GM15510 (cell line): ENCODE results near the gene SULT4A1.

Experiments
- POLR2A ChIP-seq: IDR thresholded peaks from 3 replicates; pipeline ENCODE4 v1.6.1; 2011; ENCODE audit warnings: borderline replicate concordance; ENCODE audit not compliant: insufficient read length; ENCODE audit errors: extremely low read depth

SULT4A1 gene

DNA sequence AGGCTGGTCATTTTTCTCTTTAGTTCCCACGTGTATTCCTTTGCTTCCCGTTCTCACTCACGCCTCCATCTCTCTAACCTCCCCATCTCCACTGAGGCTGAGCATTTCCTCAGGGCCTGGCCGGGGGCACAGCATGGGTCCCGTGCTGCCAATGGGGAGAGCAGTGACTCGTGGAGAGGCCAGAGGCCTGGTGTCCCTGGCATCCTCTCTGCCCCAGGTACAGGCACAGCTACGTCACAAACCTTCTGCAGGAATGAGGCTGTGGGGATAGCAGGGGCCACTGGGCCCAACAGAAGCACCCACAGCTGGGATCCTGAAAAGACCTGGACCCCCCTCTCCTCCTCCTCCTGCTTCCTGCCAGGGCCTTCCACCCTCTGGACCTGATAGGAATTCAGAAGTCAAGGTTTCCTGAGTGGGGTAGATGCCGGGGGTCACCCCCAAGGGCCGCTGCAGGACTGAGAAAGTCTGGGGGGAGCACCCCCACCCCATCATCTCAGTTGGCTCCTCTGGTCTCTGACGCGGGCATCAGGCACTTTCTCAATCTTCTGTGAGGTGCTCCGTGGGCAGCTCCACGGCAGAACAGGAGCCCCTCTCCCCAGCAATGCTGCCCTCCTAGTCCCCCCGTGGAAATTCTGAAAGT lies 17.7 kb upstream of the SULT4A1 start:
- TF ChIP-seq POLR2A: no peak

GRCh38 chr22:43878831-43879550 lies 16.7 kb upstream of the SULT4A1 start:
- no peak for TF ChIP-seq POLR2A

DNA sequence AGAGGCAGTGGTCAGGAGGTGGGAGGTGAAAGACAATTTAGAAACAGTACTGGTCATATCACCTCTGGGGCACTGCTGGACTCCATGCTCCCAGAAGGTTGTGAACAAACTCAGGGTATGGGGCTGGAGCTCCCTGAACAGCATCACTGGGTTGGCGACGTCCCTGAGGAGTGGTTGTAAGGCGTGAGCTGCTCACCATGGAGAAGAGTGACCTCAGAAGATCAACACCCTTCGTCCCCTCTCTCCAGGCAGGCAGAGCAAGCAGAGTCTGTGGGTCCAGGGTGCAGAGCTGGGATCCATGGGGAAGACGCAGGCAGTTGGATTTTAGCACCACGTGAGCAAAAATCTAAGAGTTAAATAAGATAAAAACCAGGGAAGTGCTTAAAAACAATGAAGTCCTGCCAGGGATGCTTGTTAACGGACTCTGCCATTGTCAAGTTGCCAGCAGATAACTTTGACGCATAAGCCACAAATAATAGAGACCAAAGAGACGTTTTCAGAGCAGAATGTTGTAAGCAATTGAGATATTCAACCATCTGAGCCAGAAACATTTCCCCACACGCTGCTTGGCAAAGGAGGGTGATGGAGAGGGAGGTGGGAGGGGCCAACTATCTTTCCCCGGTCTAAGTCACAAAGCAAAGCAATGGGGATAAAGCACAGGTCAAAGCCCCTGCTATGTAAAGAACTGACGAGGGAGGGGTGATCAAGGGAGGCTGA lies 15.9 kb upstream of the SULT4A1 start:
- TF ChIP-seq POLR2A: no peak

DNA sequence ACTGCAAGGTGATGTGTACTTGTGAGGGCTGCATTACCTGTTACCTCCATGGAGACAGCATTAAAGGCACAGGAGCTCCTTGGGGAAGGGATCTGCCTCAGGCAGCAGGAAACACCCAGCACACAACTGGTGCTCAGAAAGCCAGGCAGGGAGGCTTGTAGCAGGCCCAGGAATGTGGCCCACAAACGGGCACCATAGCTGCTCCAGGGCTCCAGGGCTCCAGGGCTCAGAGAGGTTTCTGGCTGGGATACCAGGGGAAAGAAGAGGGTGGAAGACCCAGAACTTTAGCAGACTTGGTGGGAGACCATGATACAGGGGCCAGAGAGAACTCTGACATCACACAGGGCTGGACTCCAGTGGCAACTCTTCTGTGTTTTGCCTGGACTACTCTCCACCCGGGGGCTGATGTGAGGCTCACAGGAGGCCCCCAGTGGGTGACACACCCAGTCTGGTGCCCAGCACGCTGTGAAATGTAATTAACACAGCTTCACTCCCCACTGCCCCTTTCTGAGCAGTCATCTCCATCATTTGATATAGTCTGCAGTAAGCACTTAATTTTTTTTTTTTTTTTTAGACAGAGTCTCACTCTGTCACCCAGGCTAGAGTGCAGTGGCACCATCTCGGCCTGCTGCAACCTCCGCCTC lies 14.7 kb upstream of the SULT4A1 start:
- TF ChIP-seq POLR2A: no peak

DNA sequence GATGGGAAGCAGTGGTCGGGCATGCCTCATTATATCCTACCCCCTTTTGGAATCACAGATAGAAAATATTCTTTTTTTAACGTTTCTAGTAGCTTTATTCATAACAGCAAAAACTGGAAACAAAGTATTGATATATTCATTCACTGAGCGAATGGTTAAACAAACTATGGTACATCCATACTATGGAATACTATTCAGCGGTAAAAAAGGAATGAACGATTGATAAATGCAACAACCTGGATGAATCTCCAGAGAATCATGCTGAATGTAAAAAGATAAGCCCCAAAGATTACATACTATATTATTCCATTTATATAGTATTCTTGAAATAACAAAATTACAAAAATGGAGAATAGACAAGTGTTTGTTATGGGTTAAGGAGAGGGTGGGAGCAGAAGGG lies 7.5 kb upstream of the SULT4A1 start:
- no peak for TF ChIP-seq POLR2A

DNA sequence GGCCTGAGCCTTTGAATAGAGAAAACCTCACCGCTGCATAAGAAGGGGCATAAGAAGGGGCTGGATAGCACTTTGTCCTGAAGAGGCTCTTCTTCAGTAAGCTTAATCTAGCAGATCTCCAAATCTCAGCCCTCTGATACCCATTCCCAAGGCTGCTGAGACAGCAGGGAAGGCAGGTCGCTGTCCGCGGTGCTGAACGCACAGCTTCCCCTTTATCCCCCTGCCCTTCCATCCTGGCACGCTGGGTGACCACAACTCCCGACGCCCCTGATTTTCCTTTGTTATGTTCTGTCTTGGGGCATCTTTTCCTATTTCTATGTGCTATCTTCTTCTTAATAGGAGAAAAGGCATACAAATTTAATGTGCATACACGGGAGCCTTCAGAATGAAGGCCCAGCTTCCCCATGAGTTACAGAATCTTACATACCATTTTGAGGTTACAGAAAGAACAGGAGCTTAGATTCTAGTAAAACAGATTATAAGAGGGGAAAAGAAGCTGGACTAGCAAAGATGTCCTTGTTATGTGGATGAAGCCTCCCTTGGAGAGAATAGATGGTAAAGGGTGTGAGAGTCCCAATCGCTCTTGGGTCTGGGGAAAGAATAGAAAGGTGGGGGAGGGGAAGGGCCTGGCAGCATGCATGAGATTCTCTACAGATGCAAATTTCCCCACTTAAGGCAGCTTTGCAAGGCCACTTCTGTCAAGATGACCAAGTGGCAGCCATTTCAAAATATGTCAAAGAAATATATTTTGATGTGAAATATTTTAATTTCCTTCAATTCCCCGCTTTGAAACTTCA lies 5.7 kb upstream of the SULT4A1 start:
- no peak for TF ChIP-seq POLR2A

GRCh38 chr22:43862882-43863202 lies 529 bp upstream of the SULT4A1 start:
- TF ChIP-seq POLR2A: no peak

DNA sequence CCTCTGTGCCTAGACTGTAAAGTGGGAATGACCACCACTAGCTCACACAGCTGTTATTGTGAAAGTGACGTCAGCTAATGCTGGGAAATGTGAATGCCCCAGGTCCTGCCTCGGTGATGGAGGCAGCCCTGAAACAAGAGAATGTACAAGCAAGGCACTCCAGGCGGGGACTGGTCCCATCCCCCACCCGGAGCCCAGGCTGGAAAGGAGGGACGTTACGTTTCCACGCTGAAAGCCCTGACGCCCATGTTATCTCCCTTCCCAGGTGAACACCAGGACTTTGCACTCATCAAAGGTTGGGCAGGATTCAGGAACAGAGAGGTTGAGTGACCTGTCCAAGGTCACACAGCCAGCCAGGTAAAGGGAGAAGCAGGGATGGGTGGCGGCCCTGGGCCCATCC lies 784 bp downstream of the SULT4A1 start:
- no peak for TF ChIP-seq POLR2A

GRCh38 chr22:43860831-43861230 lies 1.5 kb downstream of the SULT4A1 start:
- TF ChIP-seq POLR2A: no peak

GRCh38 chr22:43860126-43860525 lies 2.2 kb downstream of the SULT4A1 start:
- TF ChIP-seq POLR2A: no peak

- no peak for TF ChIP-seq POLR2A
These were observed 2.7 kb downstream of the SULT4A1 start for GRCh38 chr22:43859621-43860020.

DNA sequence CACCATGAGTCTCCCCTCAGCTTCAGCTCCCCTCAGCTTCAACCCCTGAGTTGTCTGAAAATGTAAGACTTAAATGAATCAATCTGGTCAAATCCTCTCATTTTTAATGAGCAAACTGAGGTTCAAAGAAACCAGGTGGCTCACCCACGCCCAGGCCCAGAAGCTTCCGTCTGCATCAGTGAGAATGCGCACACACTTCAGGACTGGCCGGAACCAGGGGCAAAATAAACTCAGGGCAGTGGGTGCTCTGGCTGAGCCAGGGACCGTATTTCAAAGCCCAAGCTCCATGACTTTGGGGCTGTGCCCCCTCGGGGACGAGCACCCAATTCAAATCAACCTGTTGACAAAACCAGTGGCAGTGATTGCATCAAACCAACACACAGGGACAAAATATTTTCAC lies 3.1 kb downstream of the SULT4A1 start:
- TF ChIP-seq POLR2A: no peak

GRCh38 chr22:43858156-43858895 lies 4.0 kb downstream of the SULT4A1 start:
- no peak for TF ChIP-seq POLR2A

GRCh38 chr22:43857367-43857766 lies 4.9 kb downstream of the SULT4A1 start:
- no peak for TF ChIP-seq POLR2A

DNA sequence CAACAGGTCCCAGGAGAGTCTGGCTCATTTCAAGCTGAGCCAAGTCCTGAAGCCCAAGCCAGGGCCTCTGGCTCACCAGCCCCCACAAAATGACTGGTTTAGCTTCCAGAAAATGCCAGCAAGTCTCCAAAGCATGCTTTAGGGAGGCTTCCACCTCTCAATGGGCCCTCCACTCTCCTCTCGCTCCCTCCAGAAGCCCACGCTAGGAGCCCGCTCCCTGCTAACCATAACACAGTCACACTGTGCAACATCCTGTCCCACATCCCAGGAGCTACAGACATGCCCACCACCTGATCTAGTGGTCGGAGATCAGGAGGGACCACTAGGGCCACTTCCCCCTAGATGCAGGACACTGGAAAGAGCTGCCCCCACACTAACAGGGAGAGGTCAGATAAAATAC lies 6.9 kb downstream of the SULT4A1 start:
- no peak for TF ChIP-seq POLR2A

GRCh38 chr22:43854786-43855271 lies 7.5 kb downstream of the SULT4A1 start:
- no peak for TF ChIP-seq POLR2A
